Activated T-cell treated with anti-CD3 and anti-CD28 coated beads, Interleukin-2, amount 50 U/mL, for 72 hours (primary cell): ENCODE results near the gene SMYD1. TPM values are rescaled to one million over a fixed set of nuclear protein-coding genes. Genes with fewer than 3 reads are reported as not detected.
"Not testable (repeated sequence)": the region's sequence is repeated elsewhere in the genome, so short reads cannot be mapped to it uniquely, and the experiment has no call there.

Source experiments
- ATAC-seq, 2 donors: fragments of 150-1000 bp; cut with Tn5 transposase; replicated peaks in 1 of 2; 2 replicates each; pipeline ENCODE4 v1.10.0; 2021; ENCODE audit warnings: moderate library complexity in 2 of 2, mild to moderate bottlenecking in 1 of 2
- DNase-seq, 2 donors: peaks; one replicate each; pipeline ENCODE4 v3.0.0; 2021 to 2022; ENCODE audit warnings: mixed read lengths in 1 of 2
- H3K27ac Mint-ChIP-seq: one replicate; pipeline ENCODE4 v1.8.0; 2022; ENCODE audit warnings: mild to moderate bottlenecking, moderate library complexity, mixed read lengths
- H3K27me3 Mint-ChIP-seq: one replicate; pipeline ENCODE4 v1.8.0; 2022; ENCODE audit warnings: low read depth, mixed read lengths
- H3K36me3 Mint-ChIP-seq, 2 donors: one replicate each; pipeline ENCODE4 v1.8.0; 2022; ENCODE audit warnings: mixed read lengths in 2 of 2, mild to moderate bottlenecking in 1 of 2; ENCODE audit not compliant: insufficient read depth in 2 of 2
- H3K4me1 Mint-ChIP-seq: one replicate; pipeline ENCODE4 v1.8.0; 2022; ENCODE audit warnings: low read depth, mixed read lengths
- H3K4me3 Mint-ChIP-seq, 2 donors: one replicate each; pipeline ENCODE4 v1.8.0; 2022; ENCODE audit warnings: mild to moderate bottlenecking in 2 of 2, mixed read lengths in 2 of 2, moderate library complexity in 2 of 2
- H3K9me3 Mint-ChIP-seq, 2 donors: one replicate each; pipeline ENCODE4 v1.8.0; 2022; ENCODE audit warnings: mixed read lengths in 2 of 2
- total RNA-seq, 2 donors: library from RNA; stranded (reverse); gene quantifications; one replicate each; pipeline ENCODE4 v1.2.3, GENCODE V29; 2022

Gene SMYD1
- not detected for total RNA-seq

GRCh38 chr2:88067598-88067997 lies at the start of gene SMYD1:
TSS of gene SMYD1 (plus strand) at chr2:88067825. CDS start at chr2:88067865, 40 bp downstream.
- no peaks in the 10 kb centered on the region for H3K36me3 Mint-ChIP-seq

GRCh38 chr2:88018077-88018805 lies 49.4 kb upstream of the SMYD1 start:
- not testable (repeated sequence) for H3K36me3 Mint-ChIP-seq, DNase-seq, ATAC-seq, H3K27me3 Mint-ChIP-seq, H3K27ac Mint-ChIP-seq, H3K9me3 Mint-ChIP-seq
- H3K4me1 Mint-ChIP-seq = peaks cover 20% of the 10 kb centered on the region
- H3K4me3 Mint-ChIP-seq = peak overlapping the region; percentile 98 to 99

More at GRCh38 chr2:88067598-88067997, at the start of gene SMYD1:
- no peak for ATAC-seq
- H3K27ac Mint-ChIP-seq = no peak within 1 kb of the TSS
- no peaks in the 10 kb centered on the region for H3K27me3 Mint-ChIP-seq
- no peaks in the 10 kb centered on the region for H3K4me1 Mint-ChIP-seq
- no peaks in the 10 kb centered on the region for H3K9me3 Mint-ChIP-seq
- DNase-seq = no peak
- H3K4me3 Mint-ChIP-seq = no peak within 1 kb of the TSS

- no peak for ATAC-seq
- Mint-ChIP-seq H3K36me3 (no peaks in the 10 kb centered on the region), H3K27ac (no peak overlapping the region), H3K27me3 (peaks cover 6% of the 10 kb centered on the region), H3K9me3 (no peaks in the 10 kb centered on the region), H3K4me1 (peaks cover 20% of the 10 kb centered on the region), H3K4me3 (no peak overlapping the region)
- DNase-seq = no peak
Observed at GRCh38 chr2:88018909-88019308, 48.7 kb upstream of the SMYD1 start.

DNA sequence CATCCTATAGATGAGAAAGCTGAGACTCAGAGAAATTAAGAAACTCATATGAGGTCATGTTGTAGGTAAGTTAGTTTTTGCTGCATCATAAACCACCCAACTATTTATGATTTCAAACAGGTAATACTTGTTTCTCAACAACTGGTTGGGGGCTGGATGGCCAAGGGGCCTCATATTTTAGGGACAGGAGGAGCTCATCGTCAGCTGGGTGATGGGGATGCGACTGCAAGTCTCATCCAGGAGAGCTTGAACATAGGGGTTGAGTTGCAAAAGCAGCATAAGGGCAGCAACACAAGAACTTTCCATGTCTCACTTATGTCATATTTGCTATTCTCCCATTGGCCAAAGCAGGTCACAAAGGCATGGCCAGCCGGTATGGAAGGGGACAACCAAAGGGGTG lies 47.6 kb upstream of the SMYD1 start:
- H3K4me1 Mint-ChIP-seq = peaks cover 20% of the 10 kb centered on the region
- ATAC-seq (no peak), DNase-seq (no peak)
- H3K9me3 Mint-ChIP-seq = peaks cover 0 to 2% of the 10 kb centered on the region in 2 donors
- H3K36me3 Mint-ChIP-seq = no peaks in the 10 kb centered on the region
- H3K27ac Mint-ChIP-seq = no peak overlapping the region
- H3K4me3 Mint-ChIP-seq = no peak overlapping the region
- H3K27me3 Mint-ChIP-seq = peaks cover 6% of the 10 kb centered on the region

DNA sequence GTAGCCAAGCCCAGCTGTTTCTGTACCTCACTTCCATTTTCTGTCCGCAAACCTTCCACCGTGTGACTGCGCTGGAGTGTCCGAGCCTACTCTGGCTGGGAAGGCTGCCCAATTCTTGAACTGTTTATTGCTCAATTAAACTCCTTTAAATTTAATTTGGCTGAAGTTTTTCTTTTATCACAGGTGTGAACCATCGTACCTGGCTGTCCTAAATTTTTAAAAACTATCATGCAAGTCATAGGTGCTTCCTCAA lies 45.0 kb upstream of the SMYD1 start:
- Mint-ChIP-seq H3K27me3 (peaks cover 3% of the 10 kb centered on the region), H3K4me1 (peaks cover 6% of the 10 kb centered on the region), H3K9me3 (peaks cover 0 to 2% of the 10 kb centered on the region in 2 donors), H3K4me3 (no peak overlapping the region), H3K27ac (no peak overlapping the region), H3K36me3 (no peaks in the 10 kb centered on the region)
- ATAC-seq = no peak
- no peak for DNase-seq

- DNase-seq (no peak), ATAC-seq (no peak)
- no peaks in the 10 kb centered on the region for H3K27me3 Mint-ChIP-seq
Observed at GRCh38 chr2:88024509-88024908, 43.1 kb upstream of the SMYD1 start.

GRCh38 chr2:88027697-88028389 lies 39.8 kb upstream of the SMYD1 start:
- peaks cover 0 to 2% of the 10 kb centered on the region in 2 donors for H3K9me3 Mint-ChIP-seq
- DNase-seq = no peak
- peaks cover 5 to 7% of the 10 kb centered on the region in 2 donors for H3K36me3 Mint-ChIP-seq
- H3K27me3 Mint-ChIP-seq = no peaks in the 10 kb centered on the region
- H3K4me3 Mint-ChIP-seq = peak overlapping the region; percentile 38 to 67
- peak in 1 of 2 donors; percentile 56 for ATAC-seq
- peak overlapping the region; percentile 66 for H3K27ac Mint-ChIP-seq
- peaks cover 10% of the 10 kb centered on the region for H3K4me1 Mint-ChIP-seq

More at GRCh38 chr2:88024509-88024908, 43.1 kb upstream of the SMYD1 start:
- Mint-ChIP-seq H3K36me3 (peaks cover 5 to 7% of the 10 kb centered on the region in 2 donors), H3K27ac (no peak overlapping the region), H3K4me3 (no peak overlapping the region), H3K4me1 (peaks cover 10% of the 10 kb centered on the region), H3K9me3 (peaks cover 0 to 2% of the 10 kb centered on the region in 2 donors)

DNA sequence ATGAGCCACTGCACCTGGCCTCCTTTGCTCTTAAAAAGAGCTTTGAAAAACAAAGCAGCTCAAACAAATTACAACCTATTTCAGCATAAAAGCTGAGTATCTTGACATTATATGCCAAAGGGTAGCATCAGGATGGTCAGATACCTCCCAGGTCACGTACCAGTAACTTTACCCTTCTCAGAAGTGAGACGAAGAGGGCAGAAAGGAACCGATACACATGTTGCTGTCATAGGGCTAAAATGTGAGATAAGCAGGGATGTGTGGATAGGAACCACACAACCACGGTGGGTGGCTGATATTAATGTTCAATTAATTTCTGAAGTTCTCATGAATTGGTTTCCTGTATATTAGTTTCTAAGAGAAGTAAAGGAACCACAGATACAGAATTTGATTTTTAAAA lies 38.7 kb upstream of the SMYD1 start:
- ATAC-seq = no peak
- Mint-ChIP-seq H3K27me3 (no peaks in the 10 kb centered on the region), H3K36me3 (peaks cover 5 to 9% of the 10 kb centered on the region in 2 donors), H3K4me1 (peaks cover 10% of the 10 kb centered on the region), H3K4me3 (no peak overlapping the region), H3K27ac (no peak overlapping the region), H3K9me3 (peaks cover 0 to 2% of the 10 kb centered on the region in 2 donors)
- no peak for DNase-seq

DNA sequence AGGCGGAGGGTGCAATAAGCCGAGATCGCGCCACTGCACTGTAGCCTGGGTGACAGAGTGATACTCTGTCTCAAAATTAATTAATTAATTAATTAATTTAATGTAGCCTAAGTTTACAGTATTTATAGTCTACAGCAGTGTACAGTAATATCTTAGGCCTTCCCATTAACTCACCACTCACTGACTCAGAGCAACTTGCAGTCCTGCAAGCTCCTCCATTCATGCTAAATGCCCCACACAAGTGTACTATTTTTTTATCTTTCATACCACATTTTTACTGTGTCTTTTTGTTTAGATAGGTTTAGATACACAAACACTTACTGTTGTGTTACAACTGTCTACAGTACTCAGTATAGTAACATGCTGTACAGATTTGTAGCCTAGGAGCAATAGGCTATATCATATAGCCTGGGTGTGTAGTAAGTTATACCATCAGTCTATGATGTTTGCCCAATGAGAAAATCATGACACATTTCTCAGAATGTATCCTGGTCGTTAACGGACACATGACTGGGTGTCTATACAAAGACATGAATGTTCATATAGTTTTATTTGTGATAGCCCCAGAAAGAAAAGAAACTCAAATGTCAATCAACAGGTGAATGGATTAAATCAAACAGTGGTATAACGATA lies 35.4 kb upstream of the SMYD1 start:
- Mint-ChIP-seq H3K36me3 (peaks cover 11 to 16% of the 10 kb centered on the region in 2 donors), H3K4me1 (peaks cover 23% of the 10 kb centered on the region), H3K9me3 (no peaks in the 10 kb centered on the region), H3K27me3 (no peaks in the 10 kb centered on the region), H3K27ac (no peak overlapping the region), H3K4me3 (no peak overlapping the region)
- DNase-seq (no peak), ATAC-seq (no peak)

DNA sequence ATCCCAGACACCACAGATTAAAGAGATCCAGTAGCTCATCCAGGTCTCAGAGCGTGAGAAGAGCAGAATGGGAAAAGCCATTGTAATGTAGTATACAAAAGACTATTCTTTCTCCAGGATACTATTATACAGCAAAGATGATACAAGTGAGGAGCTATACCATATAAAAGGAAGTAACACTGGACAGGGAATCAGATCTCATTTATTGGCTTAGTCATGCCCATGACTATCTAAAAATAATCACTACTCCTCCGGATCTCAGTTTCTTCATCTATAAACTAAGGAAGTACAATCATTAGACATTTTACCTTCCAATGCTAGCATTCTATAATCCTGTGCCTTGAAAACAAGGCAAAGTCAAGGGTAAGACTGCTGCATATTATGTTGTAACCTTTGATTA lies 31.4 kb upstream of the SMYD1 start:
- peaks cover 0 to 2% of the 10 kb centered on the region in 2 donors for H3K9me3 Mint-ChIP-seq
- no peaks in the 10 kb centered on the region for H3K27me3 Mint-ChIP-seq
- ATAC-seq = no peak
- peaks cover 6 to 12% of the 10 kb centered on the region in 2 donors for H3K36me3 Mint-ChIP-seq
- peak overlapping the region in 1 of 2 donors; percentile 10 for H3K4me3 Mint-ChIP-seq
- DNase-seq = no peak
- H3K27ac Mint-ChIP-seq = peak overlapping the region; percentile 55
- peaks cover 36% of the 10 kb centered on the region for H3K4me1 Mint-ChIP-seq

- Mint-ChIP-seq H3K4me3 (no peak overlapping the region), H3K27me3 (no peaks in the 10 kb centered on the region), H3K27ac (no peak overlapping the region), H3K4me1 (peaks cover 36% of the 10 kb centered on the region), H3K9me3 (peaks cover 0 to 2% of the 10 kb centered on the region in 2 donors), H3K36me3 (peaks cover 6 to 12% of the 10 kb centered on the region in 2 donors)
- DNase-seq (no peak), ATAC-seq (no peak)
Observed at GRCh38 chr2:88036606-88037005, 31.0 kb upstream of the SMYD1 start.

- H3K4me1 Mint-ChIP-seq = peaks cover 50% of the 10 kb centered on the region
- H3K27ac Mint-ChIP-seq = peak overlapping the region; percentile 83
- ATAC-seq (peak; percentile 84 to 86), DNase-seq (no peak)
- peaks cover 0 to 2% of the 10 kb centered on the region in 2 donors for H3K9me3 Mint-ChIP-seq
- no peaks in the 10 kb centered on the region for H3K27me3 Mint-ChIP-seq
- peak overlapping the region; percentile 5 to 21 for H3K4me3 Mint-ChIP-seq
- peaks cover 6 to 11% of the 10 kb centered on the region in 2 donors for H3K36me3 Mint-ChIP-seq
Observed at GRCh38 chr2:88038263-88039105, 29.1 kb upstream of the SMYD1 start.
